DMS114 treated with DMSO at 0.1 percent for 48 hours (cell line): ENCODE measurements around the gene DBX1.
A peak's percentile ranks its signal among the peaks of the same experiment; 100 is the strongest.
"Not testable (repeated sequence)": the region's sequence is repeated elsewhere in the genome, so short reads cannot be mapped to it uniquely, and the experiment has no call there.

Source experiments
- DNase-seq: peaks from one replicate; lab custom pipeline; 2025; ENCODE audit not compliant: unreplicated experiment; lab: John Stamatoyannopoulos, UW

The DBX1 gene

DNA sequence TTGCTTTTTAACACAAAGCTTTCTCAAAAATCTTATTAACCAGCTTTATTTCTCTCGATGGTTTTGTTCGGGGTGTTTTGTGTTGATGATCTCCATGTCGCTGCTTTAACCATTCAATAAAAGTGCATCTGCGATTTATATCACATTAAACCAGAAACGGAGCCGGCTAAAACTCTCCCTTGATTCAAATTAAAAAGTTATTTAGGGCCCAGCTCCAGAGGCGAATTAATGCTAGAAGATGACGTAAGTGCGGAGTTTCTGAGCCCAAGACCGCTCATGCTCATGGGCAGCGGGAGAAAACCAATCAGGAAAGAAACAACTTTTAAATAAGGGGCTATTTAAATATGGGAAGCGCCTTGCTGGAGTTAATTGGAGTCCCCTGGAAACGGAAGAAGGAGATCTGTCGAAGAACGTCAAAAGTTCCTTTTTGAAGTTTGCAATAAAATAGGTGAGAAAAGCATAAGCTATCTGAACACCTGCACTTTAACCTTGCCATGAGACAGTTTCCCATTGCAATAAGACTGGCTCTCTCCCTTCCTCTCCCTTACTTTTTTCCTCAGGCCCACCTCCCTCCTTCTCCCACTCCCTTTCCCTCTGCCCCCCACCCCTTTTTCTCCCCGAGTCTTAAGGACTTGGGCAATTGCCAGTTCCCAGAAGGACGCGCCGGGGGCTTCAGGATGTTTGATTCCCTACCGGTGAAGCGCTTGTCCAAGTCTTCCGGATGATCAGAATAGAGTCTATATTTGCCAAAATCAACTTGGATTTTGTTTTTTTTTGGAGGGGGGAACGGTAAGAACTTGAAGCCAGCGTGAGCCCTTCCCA lies 1.9 kb upstream of the DBX1 start:
- DNase-seq: no peak

DNA sequence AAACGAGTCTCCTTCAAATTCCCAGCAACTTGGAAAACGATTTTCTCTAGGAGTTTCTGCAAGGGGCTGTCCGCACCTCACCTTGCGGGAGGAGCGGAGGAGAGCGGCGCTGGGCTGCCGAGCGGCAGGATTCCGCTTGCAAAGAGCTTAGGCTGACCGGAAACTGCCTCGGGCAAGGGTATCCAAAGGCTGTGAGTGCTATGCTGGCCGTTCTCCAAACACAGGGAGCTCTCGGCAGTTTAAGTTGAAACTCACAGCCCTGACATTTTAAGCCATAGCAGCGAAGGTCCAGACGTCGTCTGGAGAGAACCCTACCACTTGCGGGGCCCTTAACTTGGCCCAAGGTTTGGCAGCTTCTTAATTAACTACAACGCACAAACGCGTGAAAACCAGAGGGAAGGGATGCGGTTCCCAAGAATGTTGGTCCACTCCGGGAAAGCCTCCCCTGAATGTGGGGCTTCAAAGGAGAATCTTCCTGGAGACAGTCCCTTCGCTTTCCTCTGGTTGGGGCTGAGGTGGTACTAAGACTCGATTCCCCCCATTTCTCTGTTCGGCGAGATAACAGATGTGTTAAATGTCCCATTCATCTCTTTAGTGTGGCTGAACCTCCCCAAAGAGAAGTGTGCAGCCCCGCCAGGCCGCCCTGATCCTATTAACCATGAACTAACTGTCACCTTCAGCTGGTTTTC lies 1.1 kb upstream of the DBX1 start:
- DNase-seq: no peak

DNA sequence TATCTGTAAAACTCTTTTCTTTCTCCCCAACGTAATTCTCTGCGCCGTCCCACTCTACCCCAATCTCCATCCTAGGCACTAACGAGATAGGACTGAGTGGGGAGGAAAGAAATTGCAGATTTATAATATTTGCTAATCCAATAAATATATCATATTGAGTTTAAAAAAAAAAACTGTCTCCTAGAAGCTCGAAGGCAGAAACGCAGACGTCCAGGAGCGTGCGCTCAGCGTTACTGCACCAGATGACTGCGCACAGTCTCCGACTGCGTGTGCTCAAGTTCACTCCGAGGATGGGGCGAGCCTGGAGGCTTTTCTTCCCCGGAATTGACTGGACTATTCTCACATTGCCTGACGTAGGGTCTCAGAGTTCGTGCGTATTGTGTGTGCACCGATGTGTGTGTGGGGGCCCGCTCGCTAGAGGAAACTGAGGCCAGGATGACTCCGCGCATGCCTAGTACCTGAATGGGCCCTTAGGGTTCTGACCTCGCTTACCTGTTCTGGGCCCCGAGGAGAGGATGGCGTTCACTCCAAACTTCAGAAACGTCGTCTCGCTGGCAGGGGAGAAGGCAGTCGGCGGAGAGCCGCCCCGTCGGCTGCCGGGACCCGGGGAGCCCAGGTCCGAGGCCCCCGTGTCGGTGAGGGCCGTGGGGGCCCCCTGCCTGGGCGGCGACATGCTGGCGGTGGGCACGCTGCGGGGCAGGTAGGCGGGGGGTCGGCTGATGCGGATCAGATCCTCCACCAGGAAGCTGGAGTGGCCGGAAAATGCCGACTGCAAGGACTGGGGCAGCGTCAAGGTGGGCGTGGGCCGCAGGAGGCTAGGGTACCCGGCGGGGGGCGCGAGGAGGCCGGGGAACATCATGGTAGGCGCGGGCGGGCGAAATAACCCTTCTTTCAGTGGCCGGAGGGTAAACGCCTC lies 551 bp downstream of the DBX1 start:
- DNase-seq: no peak

DNA sequence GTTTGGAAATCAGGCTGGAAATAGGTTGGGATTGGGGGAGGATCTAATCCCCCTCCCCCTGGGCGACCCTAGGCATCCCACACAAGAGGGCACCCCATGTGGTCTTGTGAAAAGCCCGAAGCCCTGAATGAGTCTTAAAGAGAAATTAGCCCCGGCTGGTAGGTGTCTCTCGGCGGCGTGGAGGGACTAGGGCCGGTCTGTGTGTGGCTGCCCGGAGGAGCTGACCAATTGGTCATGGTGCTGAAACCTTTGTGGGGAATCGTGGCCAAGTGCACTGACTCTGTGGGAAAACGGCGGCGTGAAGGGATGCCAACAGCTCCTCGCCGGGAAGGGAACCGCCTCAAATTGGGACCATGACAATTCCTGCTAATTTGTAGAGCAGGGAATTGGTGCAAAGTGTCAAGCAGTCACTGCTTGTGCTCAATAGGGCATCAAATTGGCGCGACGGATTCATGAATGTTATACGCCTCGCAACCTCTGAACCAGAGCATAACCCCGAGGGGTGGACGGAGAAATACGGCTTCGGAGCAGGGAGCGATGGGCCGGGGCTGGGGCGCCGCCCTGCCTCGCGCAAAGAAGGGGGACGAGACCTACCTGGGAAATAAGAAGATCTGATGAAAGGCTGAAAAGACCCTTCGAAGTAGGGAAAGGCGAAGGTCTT lies 1.5 kb downstream of the DBX1 start:
- DNase-seq: no peak

DNA sequence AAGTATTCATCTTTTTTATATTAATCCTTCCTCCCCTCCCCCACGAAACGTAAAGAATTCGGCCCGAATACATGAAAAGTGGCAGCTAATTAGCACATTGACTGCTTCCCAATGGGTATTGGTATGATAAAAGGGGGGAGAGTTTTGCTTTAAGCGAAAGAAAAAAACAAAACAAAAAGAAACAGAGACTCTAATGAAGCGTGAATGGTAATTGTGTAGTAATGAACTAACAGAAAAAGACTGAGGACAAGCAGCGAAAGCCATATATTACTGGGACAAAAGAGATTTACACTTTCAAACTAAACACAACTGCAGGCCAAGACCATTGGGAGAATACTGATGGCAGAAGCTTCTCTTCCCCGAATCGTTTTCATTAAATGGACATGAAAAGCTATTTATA lies 2.5 kb downstream of the DBX1 start:
- no peak for DNase-seq

DNA sequence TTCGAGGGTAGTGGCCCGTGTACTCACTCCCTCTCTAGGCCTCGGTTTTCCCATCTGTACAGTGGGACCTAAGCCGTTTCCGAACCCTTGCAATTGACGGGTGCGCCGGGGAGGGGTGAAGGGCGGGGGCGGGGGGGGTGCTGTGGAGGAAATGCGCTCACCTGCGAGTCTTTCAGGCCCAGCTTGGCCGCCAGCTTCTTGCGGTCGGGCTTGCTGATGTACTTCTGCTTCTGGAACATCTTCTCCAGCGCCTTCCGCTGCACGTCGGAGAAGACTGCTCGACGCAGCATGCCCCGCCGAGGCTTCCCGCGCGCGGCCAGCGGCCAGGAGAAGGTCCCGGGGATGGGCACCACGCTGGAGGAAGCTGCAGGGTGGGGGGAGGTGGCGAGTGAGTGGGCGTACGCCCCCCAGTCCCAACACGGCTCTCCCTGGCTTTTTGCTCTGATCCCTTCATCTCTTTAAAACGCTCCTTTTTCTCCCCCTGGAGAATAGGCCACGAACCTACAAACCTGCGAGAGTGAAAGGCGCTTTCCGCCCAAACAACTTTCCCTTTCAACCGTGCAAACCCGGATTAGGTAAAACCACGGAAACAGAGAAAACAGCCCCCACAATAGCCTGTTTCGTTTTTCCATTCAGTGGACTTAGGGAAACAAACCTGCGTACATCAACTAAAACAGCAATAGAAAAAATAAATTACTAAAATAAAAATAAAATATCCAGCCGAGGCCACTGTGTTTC lies 3.2 kb downstream of the DBX1 start:
- no peak for DNase-seq

DNA sequence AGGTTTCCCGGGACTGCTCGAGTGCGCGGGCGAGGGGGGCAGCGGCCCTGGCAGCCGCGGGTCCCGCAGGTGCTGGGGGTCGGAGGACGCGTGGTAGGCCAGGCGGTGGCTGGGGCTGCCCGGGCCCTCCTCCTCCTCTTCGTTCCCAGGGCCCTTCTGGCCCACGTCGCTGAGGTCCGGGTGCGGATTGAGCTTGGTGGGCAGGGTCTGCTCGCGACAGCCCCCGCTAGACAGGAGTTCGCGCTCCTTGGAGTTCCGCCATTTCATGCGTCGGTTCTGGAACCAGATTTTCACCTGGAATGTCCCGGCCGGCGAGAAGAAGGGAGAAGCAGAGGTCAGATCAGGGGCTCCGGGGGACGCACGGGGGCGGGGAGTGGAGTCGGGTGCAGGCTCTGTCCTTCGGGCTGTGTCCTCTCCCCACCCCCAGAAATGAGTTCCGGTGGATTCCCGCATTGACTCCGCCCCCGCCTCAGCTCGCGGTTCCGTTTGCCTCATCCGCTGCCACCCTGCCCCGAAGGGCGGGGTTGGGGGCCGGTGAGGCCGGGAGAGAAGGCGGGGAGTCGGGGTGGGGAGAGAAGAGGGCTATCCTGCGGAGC lies 3.9 kb downstream of the DBX1 start:
- no peak for DNase-seq

DNA sequence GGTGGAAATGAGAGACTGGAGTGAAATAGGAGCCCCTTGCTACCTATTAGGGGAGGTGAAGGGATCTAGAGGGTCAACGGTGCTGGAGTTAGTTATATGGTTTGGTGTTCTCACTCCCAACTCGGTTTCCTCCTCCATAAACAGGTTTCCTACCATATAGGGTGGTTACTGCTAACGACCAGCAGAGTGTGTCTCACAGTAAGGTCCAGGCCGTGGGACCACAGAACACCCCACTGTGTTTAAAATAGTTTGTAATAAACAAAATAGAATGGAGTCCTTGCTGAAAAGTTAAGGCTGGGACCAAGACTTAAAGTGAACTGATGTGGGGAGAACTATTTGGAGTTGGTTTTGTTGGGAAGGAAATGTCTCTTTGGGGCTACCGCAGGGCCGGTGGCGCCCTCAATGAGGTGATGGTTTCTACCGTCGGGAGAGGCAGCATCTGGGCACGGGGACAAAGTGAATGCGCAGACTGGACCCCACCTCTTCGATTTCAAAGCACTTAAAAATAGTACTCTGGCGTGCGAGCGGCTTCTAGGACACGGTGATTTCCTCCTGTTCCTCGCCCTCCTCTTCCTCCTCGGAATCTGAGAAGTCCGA lies 4.5 kb downstream of the DBX1 start:
- no peak for DNase-seq

DNA sequence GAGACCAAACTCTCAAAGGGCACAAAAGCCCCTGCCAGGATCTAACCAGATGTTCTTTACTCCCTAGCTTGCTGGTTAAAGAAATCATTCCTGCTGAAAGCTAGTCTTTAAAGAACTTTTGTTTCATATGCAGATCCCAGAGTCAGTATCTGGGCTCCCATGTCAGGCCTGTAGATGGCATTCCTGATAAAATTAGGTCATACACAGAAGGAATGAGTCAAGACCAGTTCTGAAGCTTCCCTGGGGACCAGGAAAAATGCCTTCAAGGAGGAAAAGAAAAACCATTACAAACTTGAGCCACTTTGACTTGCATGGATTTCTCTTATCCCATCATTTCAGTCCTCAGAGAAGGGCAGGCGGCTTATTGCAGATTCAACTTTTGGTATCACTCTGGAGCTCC lies 5.9 kb downstream of the DBX1 start:
- DNase-seq: no peak

DNA sequence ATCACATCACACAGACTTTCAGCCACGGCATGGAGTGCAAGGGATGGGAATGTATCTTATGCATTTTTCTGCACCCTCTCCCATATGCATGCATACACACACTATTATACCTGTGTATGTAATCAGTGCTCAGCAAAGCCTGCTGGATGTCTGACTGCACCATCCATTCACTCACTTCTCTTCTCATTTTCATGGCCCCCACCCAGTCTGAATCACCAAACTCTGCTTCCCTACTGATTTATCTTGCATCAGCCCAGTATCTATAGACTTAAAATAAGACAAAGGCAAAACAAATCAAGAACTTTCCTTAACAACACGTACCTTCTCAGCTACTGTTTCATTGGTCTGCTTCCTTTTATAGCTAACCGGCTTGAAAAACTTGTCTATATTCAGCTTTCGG lies 21.6 kb downstream of the DBX1 start:
- DNase-seq: no peak

DNA sequence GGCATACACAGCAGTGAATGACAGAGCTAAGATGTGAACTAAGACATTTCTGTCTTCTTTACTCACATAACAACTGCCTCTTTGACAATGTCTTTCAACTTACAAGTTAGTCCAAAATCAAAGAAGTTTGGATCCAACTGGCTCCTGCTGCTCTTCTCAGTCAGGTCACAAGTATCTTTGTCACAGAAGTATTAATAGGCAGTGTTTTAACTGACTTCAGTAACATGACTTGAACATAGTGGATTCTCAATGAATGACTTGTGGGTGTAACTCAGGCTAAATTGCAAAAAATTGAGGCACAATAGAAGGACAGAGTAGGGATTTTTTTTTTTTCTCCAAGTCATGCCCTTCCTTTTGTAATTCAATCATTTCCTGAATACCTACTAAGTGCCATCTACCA lies 22.6 kb downstream of the DBX1 start:
- DNase-seq: no peak

DNA sequence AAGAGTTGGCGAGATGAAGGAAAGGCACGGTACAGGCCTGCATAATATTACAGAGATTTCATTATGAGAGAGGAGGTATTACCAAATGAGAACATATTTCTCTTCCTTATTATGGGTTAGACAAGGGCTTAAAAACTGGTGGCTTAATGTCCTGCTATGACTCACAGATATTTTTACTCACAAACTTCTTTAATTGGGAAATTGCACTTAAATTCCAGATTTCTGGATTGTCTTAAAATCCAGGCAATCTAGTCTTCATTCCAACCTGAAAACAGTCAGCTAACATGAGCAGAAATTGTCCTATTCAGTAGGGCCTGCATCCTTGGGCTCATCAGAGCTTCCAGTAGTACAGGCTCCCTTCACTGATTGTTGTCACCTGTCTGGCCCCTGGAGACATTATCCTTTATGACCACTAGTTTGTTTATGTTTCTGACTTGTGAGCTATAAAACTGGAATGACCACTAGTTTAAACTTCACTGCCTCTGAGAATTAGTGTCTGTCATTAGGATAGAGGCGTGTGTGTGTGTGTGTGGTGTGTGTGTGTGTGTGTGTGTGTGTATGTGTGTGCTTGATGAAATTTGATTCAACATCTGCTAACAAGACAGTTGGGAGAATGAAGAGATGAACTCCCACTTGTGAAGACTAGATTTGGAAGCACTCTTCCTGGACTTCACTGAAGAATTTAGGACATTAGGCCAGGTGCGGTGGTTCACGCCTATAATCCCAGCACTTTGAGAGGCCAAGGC lies 25.1 kb downstream of the DBX1 start:
- no peak for DNase-seq

DNA sequence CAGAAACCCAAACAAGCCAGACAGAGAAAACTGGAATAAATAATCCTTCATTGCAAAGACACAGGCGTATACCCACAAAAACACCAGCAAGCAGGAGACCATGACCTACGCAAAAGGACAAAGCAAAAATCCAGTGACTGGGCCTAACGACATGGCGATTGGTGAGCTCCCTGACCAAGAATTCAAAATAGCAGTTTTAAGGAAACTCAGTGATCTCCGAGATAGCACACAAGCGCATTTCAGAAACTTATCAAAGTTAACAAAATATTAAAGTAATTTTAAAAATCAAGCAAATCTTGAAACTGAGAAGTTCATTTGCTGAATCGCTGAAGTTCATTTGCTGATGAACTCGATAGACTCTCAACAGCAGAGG lies 27.6 kb downstream of the DBX1 start:
- DNase-seq: peak; percentile 8

DNA sequence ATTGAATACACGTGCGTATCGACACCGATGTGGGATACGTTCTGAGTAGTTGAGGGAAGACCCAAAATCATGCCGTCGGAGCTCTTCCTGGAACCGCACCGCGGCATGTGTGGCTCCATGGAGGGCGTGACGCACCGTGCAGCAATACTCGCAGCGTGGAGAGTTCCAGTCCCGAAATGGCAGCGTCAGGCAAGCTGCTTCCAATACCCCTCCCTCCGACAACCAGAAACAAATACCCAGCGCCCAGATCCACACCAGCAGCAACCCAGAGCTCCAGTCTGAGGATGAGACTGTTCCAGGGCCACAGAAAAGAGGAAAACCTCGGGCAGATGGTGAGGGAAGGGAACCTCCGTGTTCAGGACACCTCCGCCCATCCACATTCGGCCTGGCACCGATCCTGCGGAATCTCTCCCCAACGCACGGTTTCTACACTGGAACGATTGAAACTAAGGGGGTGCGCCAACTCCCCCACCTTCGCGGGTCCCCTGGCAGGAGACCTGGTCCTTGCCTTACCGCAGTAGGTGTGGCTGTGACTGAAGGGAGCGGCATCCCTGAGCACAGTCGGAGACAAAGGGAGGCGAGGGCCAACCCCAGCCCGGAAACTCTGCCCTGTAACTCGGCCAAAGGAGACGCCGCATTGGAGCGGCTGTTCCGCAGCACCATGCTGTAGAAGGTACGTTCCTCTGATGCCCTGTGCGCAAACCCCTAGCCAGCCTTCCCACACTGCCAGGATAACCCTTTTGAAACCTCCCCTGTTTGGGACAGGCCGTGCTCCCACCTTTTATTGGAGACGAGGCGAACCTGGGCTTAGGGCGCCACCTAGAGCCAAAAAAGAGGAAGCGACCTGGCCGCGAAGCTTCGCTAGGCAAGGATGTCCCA lies 28.2 kb downstream of the DBX1 start:
- DNase-seq: peak; percentile 13

DNA sequence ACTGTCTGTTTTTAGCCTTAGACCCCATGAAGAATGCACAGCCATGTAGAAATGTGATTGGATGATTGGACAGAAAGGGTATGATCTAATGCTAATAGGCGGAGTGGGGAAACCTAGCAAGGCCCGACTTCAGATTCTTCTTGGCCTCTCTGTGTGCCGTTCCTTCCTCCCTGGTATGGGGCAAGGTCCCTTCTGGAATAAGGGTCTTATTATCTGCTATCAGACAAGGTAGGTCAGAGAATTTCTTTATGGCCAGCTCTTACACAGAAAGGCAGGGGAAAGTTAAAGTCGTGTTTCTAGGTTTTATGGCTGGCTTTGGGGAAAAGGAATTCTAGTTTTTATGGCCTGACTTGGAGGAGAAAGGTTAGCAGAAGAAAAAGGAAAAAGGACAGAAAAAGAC lies 30.6 kb downstream of the DBX1 start:
- DNase-seq: no peak

DNA sequence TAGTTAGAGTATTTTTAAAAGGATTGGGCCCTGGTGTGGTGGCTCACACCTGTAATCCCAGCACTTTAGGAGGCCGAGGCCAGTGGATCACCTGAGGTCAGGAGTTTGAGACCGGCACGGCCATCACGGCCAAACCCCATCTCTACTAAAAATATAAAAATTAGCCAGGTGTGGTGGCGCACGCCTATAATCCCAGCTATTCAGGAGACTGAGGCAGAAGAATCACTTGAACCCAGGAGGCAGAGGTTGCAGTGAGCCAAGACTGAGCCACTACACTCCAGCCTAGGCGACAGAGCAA lies 31.8 kb downstream of the DBX1 start:
- DNase-seq: not testable (repeated sequence)

DNA sequence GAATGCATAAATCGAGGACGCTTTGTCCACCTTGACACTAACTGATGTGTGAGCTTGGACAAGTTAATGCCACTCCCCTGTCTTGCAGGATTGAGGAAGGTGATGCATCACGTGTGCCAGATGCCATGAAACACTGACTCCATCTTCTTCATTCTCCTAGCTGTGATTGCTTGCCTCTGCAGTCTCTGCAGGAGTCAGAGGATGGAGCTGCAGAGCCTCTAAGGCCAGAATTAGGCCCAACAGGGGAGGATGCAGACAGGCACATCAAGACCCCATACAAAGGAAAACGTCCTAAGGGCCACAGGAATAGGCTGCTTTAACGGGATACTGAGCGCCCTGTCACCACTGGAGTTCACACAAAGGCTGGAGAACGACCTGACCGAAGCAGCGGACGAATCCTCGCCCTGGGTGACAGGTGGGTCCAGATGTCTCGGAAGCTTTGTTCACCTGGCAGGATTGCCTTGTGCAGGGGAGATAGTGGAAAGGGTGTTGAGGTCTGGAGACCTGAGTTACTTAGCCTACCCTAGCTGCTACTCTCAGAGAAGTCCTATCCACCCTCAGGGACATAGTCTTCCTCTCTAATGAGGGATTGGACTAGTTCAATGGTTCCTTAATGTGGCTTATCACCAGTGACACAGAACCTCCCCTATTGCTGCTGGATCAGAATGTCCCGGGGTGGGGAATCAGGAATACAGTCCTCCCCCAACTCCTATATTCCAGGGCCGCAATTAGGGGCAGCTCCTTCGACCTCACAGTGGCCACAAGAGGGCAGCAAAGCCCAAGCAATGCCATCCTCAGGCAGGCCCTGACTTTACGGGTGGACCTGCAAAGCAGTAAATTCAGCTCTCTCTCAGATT lies 32.4 kb downstream of the DBX1 start:
- peak; percentile 2 for DNase-seq
